ENCODE measurements around the gene PIANP.

Gene PIANP

DNA sequence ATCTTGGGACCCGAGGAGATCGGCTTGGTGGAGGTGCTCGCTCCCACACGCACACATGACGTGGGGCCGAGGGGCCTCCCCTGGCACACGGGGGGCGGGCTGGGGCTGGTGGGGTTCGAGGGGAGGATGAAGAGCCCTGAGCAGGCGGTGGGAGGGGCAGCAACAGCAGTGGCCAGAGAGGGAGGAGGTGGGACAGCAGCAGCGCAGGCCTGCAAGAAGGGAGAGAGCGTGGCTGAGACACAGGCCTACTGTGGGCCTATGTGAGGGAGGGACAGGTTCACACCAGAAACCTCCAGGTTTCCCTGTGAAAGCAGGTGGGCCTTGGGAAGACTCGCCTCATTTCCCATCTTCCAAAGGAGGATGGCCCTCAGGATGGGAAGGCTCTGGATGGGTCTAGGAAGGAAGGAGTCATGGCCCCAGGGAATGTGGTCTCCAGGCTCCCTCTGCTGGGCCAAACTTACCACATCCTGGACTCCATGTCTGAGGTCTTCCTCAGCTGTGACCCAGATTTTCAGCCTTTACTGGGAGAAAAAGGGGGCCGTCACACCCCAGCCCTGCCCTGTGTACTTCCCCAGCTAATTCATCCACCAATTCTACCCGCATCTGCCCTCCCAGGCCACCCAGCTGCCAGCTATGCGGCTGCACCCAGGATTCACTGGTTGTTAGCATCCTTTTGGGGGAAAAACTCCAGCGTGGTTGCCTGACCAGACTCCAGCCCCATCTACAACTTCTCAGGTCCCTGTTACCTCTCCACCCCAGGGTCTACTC lies 2.8 kb downstream of the PIANP start:
- POLR2A ChIA-PET: interaction anchor here (1.2 kb wide), 1 partner anchor 26 kb away, joined by 3 read pairs; the partner anchor contains the start of gene COPS7A
- peak; percentile 63 for DNase-seq (ENCODE audit: extremely low spot score)
- CTCF ChIA-PET: interaction anchor here (0.7 to 2.1 kb wide), 15 partner anchors 9 to 153 kb away, joined by 3 to 9 read pairs (median 4); partner anchors contain the start of genes COPS7A, LPAR5, MLF2 and PTMS
- peak; percentile 56 for TF ChIP-seq CTCF (IDR thresholded peaks at IDR 0.05; ENCODE audit: control extremely low read depth, extremely low read depth, low read depth, missing control alignments)

DNA sequence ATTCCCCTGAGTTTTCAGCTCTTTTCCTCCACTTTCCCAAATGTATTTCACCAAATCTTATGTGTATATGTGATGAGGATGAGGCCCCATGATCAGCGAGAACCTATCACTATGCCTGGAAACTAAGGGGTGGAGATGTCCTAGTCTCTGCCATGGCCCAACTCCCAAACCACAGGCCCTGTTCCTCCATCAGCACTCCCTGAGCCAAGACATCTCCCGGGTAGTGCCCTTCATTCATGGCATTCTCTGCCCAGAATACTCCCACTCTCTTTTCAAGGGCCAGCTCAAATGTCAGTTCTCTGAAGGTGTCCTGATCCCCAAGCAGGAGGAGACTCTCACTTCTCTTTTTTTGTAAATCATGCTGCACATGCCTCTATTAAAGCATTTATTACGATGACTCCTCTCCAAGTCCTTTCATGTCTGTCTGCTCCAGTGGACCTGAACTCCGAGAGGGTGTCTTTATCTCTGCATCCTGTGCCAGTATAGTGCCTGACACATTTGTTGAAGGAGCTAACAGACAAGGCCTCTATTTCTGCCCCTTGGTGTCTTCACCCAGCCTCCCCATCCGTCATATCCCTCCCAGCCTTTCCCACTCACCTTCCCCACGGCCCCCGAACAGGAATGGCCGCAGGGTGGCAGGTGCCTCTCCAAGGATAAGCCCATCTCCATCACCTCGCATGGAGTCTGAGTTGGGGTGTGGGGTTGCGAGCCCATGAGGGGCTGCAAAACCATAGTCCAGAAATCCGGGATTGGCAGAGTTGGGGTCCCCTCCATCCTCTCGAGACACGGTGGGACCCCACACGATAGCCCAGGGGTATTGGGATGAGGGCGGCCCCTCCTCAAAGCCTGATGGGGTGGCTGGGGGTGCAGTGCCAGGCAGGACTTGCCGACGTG lies 3.7 kb downstream of the PIANP start:
- ChIA-PET POLR2A (no interaction called here), CTCF (interaction anchor here (1.0 to 1.6 kb wide), 4 partner anchors 10 to 78 kb away, joined by 3 to 4 read pairs (median 4); partner anchors contain the start of genes COPS7A and LPAR5)
- no peak for TF ChIP-seq CTCF (IDR thresholded peaks at IDR 0.05; ENCODE audit: control extremely low read depth, extremely low read depth, low read depth, missing control alignments)
- peak; percentile 63 for DNase-seq (ENCODE audit: extremely low spot score)

DNA sequence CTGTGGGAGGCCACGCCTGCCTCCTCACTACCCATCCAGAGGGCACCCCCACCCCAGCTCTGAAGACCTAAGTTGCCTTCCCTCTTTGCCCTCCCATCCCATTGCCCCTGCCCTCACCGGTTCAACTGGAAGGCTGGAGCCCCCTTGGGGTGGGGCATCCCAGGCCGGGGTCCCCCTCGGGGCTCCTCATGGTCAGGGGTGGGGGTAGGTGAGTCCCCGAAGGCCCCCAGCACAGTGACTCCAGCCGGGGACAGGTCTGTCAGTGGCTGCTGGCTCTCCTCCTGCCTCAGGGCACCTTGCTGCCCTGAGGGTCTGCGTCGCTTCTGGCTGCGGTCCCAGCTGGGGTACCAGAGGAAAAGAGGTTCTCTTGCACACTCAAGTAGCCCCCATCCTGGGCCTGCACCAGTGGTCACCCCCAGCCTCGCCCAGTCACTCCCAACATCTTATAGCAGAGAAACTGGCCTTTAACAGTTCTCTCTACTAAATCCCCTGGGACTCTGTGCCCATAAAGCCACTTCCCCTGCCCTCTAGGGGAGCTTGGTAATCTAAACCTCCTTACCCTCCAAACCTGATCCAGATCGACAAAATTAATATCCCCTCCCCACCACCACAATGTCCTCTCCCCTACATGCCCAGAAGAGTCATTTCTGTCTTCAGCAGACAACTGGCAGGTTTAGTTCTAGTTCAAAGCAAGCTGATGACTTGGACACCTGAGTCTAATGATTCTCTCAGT lies 5.1 kb downstream of the PIANP start:
- DNase-seq (ENCODE audit: extremely low spot score): no peak
- POLR2A ChIA-PET: no interaction called here
- TF ChIP-seq CTCF (IDR thresholded peaks at IDR 0.05; ENCODE audit: control extremely low read depth, extremely low read depth, low read depth, missing control alignments): no peak
- CTCF ChIA-PET: interaction anchor here (0.6 to 1.6 kb wide), 5 partner anchors 18 to 72 kb away, joined by 3 to 4 read pairs (median 3); partner anchors contain the start of genes COPS7A and MLF2

- TF ChIP-seq CTCF (IDR thresholded peaks at IDR 0.05; ENCODE audit: control extremely low read depth, extremely low read depth, low read depth, missing control alignments): no peak
- CTCF ChIA-PET: interaction anchor here (1.6 kb wide), 1 partner anchor 76 kb away, joined by 3 read pairs; no protein-coding TSS in a partner anchor
- no peak for DNase-seq (ENCODE audit: extremely low spot score)
- POLR2A ChIA-PET: no interaction called here
These were observed 5.9 kb downstream of the PIANP start for GRCh38 chr12:6694701-6695100.

GRCh38 chr12:6693832-6694355 lies 6.7 kb downstream of the PIANP start:
- no peak for DNase-seq (ENCODE audit: extremely low spot score)
- ChIA-PET CTCF (interaction anchor here (1.4 to 1.6 kb wide), 2 partner anchors 75 to 87 kb away, joined by 3 read pairs; no protein-coding TSS in a partner anchor), POLR2A (no interaction called here)
- no peak for TF ChIP-seq CTCF (IDR thresholded peaks at IDR 0.05; ENCODE audit: control extremely low read depth, extremely low read depth, low read depth, missing control alignments)

Measured in GM10248 (cell line).